ENCODE data around the gene CYBB.
"Not testable (repeated sequence)": the region's sequence is repeated elsewhere in the genome, so short reads cannot be mapped to it uniquely, and the experiment has no call there.

CYBB gene

DNA sequence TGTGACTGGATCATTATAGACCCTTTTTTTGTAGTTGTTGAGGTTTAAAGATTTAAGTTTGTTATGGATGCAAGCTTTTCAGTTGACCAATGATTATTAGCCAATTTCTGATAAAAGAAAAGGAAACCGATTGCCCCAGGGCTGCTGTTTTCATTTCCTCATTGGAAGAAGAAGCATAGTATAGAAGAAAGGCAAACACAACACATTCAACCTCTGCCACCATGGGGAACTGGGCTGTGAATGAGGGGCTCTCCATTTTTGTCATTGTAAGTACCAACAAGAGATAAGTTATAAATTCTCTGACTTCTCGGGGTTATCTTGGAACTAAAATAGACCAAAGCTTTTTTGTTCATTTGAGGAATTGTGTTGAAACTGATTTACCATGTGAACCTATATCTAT is at the start of gene CYBB:
TSS of gene CYBB (plus strand) at position 203 of the 400 bp plus-strand sequence. CDS start at position 222, 19 bp downstream.
- peak; percentile 50 for DNase-seq

DNA sequence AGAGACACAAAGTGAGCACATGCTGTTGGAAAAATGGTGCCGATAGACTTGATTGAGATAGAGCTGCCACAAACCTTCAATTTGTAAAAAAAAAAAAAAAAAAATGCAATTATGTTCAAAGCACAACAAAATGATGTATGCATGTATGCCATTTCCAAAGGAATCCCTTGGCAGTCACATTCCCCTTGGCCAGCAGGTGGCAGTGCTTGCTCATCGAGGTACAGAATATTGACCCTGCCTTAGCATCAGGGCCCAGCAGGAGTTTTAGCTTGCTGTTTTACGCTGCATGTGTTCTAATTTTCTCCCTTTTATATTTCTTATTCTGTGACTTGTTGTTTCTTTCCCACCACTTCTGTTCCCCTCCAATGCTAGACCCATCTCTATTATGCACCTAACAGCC is 34.5 kb upstream of the CYBB start:
- DNase-seq: peak; percentile 76

DNA sequence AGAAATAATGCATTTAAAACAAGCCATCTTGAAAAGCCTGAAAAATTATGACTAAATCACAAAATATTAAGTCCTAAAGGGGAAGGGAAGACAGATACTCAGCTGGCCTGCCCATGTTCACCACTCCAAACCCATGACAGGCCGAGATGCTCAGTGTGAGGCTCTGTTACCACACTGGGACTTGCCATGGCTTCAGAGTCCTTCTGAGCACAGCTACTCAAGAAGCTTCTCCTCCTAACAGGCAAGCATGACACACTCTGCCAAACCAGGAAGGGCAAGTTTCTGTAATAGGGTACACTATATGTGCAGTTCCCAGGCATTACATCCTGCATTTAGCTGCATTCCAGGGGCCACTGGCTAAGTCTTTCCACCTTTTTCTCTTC is 34.0 kb upstream of the CYBB start:
- no peak for DNase-seq

DNA sequence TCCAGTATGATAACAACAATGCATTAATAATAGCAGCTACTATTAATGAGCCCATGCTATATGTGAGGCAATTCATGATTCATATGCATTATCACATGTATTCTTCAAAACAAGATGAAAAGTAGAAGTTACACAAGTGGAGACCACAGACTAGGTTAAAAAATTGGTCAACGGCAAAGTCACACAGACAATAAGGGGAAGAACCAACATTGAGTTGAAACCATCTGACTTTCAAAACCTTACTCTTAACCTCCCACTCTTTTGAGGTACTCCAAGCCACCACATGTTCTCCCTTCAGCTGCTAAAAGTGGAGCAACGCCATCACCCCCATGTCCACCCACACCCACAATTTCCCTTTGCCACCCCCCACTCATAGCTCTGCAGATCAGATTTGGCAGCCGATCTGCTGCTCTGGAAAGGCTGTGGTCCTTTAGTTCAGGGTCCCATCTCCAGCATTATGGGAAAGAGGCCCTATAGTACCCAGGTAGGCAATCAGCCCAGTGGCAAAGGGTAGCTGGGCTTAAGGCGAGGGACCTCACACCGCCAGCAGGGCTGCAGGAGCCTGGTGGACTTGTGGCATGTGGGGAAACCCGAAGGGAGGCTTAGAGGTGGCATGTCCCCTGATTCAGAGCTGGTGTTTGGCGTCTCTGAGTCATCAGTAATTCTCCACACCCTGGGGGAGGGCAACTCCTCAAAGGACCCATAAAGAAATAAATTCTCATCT is 33.5 kb upstream of the CYBB start:
- no peak for DNase-seq

DNA sequence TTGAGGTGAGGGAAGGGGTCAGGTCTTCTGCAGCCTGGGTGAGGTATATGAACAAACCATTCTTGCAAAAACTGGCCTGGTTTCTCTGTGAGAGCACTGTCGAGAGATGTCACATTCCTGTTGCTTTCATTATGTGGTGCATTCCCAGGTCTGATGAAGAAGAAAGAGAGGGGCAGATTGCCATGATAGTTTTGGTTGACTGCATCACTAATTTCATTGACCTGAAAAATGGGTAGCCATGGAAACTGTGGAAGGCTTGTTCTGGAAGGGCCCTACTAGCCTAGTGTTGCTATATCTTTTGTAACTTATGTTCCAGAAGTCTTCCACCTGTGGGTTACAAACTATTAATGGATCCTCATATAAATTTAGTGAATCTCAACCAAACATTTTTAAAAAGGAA is 32.9 kb upstream of the CYBB start:
- no peak for DNase-seq

DNA sequence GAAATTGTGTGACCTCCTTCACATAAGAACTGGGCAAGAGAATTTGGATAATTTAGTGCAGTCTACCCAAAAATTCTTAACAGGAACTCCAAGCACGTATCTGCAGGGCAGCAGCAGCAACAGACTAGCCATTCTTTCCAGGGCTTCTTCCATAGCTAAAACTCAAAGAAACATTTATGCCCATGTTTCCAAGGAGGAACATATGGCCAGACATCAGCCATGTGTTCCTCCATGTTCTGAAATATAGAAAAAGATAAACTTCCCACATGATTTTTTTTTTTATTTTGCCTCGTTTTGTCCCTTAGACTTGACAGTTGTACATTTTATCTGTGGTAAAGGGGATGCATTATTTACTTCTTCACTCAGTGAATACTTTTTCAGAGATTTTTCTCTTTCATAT is 27.6 kb upstream of the CYBB start:
- DNase-seq: no peak

DNA sequence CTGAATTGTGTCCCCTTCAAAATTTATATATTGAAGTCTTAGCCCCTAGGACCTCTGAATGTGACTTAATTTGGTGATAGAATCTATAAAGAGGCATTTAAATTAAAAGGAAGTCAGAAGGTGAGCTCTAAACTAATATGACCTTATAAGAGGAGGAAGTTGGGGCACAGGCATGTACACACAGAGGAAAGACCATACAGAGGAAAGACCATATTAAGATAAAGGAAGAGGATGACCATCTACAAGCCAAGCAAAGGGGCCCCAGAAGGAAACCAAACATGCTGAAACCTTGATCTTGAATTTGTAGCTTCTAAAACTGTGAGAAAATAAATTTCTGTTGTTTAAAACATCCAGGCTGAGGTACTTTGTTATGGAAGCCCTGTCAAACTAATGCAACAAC is 26.9 kb upstream of the CYBB start:
- DNase-seq: no peak

DNA sequence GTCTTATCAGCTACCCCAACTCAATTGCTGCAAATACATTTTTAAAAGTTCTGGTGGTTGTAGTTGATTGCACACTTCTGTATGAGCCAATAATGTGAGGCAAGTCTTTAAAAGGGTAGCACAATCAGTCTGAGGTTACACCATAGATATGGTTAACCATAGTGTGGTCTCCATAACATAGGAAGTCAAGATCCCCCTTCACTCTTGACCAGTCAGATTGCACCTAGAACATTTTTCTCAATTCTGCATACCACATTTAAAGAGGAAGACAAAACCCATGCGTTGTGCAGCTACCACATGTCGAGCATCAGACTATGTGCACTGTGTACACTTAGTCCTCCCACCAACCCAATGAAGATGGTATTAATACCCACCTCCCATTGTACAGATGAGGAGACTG is 26.5 kb upstream of the CYBB start:
- DNase-seq: no peak

DNA sequence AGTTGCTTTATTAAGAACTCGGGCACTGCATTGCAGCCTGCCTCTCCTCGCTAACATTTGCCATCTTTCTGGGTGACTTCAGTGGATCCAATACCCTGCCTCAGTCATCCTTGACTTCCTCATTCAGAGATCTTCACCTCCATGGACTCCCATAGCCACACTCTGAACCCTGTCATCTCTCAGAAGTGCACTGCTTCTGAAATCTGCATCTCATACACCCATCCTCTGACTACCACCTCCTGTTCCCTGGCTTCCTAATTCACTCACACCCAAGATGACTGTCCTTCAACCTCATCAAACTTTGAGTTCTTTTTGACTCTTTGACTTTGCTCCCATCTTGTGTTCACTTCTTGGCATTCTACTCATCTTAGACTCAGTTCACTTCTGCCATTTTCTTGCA is 25.3 kb upstream of the CYBB start:
- DNase-seq: no peak

DNA sequence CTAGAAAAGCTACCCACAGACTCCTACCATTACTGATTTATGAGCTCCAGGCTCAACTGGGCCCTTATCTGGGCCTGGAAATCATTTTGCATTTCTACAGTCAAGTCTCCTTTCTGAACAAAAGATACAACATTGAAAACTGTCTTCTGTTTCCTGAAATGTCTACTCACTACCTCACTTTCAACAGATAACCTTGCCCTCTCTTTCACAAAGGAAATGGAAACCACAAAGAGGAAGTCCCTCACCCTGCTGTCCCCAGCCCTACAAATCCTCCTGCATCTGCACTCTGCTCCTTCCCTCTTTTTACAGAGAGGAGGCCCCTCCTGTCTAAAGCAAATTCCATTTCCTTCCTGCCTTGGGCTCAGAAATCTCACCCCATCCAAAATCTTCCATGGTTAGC is 24.8 kb upstream of the CYBB start:
- peak; percentile 77 for DNase-seq

DNA sequence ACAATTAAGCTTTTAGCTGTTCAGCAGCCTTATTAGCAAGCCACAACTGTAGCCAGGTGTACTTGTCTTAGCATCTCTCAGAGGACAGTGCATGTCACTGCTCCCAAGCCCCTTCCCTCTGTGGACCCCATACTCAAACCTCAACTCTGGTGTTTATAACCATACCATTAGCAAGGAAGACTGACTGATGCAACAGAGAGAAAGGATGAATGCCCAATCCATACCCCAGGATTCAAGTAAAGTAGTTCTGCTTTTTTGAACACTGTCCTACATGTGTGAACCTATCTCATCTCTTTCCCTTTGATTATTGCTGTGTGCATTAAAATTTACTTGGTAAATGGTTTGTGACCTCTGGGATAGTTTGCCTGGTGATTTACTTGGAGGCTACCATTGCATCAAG is 22.8 kb upstream of the CYBB start:
- DNase-seq: no peak

DNA sequence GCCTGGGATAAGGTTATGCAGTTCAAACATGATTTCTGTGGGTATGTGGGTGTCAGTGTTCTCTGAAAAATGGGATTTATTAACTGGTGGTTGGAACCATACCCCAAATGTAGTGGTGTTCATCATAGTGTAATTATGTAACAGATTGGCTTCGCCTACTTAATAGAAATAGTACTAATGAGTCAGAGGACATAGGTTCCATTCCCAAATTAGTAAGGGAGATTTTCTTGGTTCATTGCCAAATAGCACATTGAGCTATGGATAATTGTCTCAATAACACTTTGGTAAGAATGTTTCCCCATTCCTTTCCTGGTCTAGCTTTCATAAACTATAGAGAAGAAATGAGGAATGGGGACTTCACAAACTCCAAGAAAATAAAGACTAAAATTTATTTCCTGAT is 20.5 kb upstream of the CYBB start:
- DNase-seq: no peak

DNA sequence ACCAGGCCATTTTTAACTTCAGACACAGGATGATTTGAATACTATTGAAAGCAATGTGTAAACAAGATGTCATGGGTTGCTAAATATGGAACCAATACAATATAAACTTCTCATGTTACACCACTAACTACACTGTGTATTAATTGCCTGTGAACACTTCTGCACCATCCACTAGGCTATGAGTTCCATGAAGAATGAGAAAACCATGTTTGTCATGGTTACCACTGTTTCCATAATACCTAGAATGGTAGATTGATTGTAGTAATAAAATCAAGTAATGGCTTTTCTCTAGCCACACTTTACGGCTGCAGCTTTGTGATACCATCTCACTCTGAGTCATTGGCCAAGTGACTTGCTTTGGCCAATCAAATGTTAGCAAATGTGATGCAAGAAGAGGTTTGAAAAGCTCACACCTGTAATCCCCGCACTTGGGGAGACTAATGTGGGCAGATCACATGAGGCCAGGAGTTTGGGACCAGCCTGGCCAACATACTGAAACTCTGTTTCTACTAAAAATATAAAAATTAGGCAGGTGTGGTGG is 19.9 kb upstream of the CYBB start:
- no peak for DNase-seq

DNA sequence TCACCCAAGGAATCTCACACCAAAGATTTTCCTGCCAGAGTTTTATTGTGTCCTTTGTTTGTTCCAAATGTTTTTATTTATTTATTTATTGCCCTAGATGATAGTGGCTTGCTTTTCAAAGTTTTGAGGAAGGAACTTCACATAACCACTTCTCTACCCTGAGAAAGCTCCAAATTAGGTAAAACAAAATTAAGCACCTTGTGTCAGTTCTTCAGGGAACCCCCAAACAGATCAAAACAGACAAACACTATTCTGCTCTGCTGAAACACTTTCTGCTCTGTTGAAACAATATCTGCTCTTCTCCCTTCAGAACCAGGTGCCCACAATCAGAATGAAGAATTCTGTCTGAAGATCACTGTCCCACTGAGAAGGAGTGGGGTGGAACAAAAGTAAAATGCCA is 16.5 kb upstream of the CYBB start:
- no peak for DNase-seq

DNA sequence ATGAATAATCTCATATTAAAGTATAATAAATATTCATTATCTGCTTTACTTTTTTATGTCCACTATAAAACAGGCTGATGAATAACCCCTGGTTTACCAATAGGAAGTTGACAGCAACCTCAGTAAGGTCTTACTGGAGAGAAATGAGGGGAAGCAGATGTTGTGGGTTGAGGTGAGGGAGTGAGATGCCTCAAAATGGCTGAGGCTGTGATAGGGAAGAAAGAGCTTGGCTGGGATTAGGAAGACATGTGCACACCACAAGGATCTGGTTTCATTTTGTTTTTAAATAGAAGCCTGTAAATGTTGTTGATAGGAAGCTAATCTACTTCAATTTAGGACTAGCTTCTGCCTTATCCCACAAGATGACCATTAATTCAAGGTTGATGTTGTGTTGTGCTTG is 14.4 kb upstream of the CYBB start:
- no peak for DNase-seq

DNA sequence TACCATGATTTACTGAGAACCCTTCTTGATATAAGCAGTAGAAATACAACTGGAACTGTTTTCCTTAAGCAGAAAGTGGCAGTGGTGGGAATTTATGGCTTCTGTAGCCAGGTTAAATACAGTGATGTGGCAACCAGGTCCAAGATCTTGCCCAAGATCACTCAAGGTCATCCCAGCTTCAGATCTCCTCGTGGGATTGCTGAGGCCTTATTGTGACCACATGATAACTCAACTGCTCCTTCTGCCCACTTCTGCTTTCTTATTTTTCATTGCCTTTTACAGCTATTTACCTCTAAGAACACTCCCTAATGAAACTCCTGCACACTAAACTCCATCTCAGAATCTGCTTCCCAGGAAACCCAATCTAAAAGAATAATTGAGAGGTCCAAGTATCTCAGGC is 12.4 kb upstream of the CYBB start:
- DNase-seq: no peak

DNA sequence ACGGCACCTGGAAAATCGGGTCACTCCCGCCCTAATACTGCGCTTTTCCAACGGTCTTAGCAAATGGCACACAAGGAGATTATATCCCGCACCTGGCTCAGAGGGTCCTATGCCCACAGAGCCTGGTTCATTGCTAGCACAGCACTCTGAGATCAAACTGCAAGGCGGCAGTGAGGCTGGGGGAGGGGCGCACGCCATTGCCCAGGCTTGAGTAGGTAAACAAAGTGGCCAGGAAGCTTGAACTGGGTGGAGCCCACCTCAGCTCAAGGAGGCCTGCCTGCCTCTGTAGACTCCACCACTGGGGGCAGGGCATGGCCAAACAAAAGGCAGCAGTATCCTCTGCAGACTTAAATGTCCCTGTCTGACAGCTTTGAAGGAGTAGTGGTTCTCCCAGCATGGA is 11.0 kb upstream of the CYBB start:
- not testable (repeated sequence) for DNase-seq

DNA sequence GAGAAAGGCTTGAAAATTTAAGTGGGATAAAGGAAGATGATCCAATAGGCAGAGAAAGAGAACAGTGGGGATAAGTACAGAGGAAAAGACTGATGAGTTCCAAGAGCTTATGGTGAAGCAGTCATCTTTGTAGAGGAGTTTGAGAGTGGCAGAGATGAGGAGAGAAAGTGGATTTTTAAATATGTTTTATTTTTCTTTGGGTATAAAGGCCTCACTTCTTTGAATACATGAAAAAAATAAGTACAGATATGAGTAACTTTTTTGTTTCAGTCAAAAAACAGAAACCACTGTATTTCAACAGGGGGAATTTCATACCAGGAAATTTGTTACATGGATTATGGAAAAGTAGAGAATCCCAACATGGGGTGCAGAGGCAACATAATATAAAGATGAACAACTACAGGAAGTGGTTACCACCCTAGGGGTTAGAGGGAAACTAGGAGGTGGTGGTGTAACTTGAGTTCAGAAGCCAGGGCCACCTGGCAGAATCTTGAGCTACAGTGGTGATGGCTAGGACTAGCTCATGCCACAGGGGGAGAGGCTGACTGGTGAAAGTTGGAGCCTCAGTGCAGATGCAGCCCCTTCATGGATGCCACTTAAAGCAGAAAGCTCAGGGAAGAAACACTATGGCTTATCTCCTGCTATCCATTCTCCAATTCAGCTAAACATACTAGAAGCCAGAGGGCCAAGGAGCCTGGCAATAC is 3.4 kb upstream of the CYBB start:
- DNase-seq: peak; percentile 61

DNA sequence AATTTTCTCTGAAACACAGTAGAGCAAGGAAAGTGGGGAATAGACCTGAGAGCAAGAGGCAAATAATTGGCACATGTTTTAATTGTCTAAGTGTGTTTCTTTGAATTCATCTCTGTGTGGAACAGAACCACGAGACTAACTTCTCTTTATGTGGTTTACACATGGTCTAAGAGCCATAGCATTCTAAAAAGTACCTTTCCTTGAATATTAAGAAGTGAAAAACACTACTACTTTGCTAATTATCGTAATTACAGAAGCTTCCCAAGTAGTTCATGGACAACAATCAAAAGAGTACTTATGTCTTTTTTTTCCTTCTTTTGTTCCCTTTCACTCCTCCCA is 2.9 kb upstream of the CYBB start:
- DNase-seq: no peak

DNA sequence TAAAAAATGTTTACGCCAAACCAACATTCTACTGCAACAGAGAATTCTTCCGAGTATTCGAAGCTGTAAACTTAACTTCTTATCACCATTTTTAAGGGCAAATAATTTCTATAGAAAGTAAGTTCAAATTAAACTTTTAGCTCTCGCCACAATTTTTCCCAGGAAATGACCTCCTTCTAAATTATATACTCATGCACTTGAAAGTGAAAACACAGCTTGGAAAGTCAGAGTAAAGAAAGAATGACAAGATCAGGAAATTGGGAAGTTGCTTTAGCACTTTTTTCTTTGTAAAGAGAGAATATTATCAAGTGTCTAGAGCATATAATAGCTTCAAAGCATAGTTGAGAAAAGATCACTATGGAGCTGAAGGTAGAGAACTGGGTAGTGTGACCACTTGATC is 1.2 kb downstream of the CYBB start:
- DNase-seq: no peak

DNA sequence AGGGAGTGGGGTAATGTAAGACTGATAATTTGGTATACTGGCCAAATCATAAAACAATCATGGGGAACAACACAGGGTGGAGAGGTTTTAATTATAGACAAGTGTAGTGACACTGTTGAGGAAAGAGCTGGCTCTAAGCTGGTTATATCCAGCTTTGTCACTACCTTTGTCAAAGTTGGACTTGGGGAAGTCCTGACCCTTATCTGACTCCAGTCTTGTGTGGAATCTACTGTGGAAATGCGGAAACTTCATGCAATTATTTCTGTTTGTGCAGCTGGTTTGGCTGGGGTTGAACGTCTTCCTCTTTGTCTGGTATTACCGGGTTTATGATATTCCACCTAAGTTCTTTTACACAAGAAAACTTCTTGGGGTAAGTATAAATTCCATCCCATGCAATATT is 2.0 kb downstream of the CYBB start:
- DNase-seq: no peak

DNA sequence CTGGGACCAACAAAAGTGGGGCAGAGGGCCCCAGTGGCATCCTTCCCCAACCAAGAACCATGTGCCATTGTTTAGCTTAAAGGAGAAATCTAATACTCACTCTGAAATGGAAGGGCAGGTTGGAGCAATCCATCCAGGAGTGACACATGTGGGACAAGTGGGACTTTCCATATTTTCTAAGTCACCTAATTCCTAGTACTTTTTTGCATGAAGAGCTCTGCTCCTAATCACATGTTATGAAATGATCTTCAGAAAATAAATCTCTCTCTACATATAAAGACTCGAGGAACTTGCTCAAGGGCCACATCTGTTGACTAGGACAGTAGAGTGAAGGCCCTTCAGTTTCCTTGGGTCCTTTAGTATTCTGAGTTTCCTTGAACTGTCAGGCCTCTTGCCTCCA is 2.5 kb downstream of the CYBB start:
- no peak for DNase-seq

DNA sequence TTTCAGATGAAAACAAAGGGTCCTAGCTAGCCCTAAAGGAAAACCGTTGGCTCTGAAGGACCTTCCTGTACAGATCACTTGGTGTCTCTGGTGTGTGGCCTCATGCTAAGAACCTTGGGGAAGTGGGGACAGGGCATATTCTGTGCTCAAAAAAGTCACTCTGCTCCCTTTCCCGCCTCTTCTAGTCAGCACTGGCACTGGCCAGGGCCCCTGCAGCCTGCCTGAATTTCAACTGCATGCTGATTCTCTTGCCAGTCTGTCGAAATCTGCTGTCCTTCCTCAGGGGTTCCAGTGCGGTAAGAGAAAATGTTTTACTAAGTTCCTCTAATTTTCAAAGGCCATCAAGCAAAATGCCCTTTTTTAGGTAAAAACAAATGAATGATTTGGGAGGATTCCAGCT is 3.4 kb downstream of the CYBB start:
- DNase-seq: peak; percentile 32

DNA sequence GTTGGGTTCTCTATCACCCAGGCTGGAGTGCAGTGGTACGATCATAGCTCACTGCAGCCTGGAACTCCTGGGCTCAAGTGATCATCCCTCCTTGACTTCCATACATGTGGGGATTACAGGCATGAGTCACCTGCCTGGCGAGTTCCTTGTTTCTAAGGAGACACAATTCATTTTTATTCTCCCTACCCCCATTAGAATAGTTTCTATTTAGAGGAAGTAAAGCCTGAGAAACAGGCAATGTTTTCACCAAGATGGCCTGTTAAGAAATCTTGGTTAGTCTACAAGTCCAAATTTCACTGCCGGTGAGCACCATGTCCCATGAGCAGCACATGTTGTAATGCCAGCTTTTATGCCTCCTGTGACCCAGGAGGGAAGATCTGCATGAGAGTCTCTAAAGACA is 5.7 kb downstream of the CYBB start:
- peak; percentile 31 for DNase-seq
